GM18511 (cell line): Measurements from ENCODE around the gene KIR2DL4.
"Not testable (repeated sequence)": the region's sequence is repeated elsewhere in the genome, so short reads cannot be mapped to it uniquely, and the experiment has no call there.

Experiments used
- ATAC-seq: cut with Tn5 transposase; IDR thresholded peaks from one replicate; pipeline ENCODE4 v1.9.1; 2021; ENCODE audit warnings: mild to moderate bottlenecking, moderate library complexity; ENCODE audit not compliant: unreplicated experiment

KIR2DL4 gene

DNA sequence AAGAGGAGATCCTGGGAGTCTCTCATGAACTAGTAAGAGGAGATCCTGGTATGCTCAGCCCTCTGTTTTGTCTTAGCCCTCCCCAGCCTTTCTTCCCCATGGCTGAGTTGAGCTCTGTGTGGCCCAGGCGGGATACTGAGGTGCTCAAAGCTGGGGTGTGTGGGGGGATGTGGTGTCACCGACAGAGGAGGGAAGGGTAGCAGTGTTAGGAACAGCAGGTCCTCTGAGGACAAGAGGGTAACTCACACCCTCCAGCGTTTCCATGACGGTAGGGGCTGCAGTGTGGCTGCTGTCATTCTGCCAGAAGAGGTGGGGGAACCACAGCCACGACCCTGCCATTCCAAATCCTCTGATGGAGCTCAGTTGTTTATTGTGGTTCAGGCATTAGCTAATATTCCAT, 691 bp downstream of the KIR2DL4 start:
- no peak for ATAC-seq

DNA sequence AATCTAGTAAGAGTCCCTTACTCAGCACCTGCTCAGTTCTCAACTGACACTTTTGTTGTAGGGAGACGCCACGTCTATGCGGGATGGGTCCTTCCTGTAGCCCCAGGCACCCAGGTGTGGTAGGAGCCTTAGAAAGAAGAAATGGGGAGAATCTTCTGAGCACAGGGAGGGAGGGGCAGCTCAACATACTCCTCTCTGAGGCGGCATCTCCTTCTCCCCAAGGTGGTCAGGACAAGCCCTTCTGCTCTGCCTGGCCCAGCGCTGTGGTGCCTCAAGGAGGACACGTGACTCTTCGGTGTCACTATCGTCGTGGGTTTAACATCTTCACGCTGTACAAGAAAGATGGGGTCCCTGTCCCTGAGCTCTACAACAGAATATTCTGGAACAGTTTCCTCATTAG, 1.2 kb downstream of the KIR2DL4 start:
- ATAC-seq: no peak

DNA sequence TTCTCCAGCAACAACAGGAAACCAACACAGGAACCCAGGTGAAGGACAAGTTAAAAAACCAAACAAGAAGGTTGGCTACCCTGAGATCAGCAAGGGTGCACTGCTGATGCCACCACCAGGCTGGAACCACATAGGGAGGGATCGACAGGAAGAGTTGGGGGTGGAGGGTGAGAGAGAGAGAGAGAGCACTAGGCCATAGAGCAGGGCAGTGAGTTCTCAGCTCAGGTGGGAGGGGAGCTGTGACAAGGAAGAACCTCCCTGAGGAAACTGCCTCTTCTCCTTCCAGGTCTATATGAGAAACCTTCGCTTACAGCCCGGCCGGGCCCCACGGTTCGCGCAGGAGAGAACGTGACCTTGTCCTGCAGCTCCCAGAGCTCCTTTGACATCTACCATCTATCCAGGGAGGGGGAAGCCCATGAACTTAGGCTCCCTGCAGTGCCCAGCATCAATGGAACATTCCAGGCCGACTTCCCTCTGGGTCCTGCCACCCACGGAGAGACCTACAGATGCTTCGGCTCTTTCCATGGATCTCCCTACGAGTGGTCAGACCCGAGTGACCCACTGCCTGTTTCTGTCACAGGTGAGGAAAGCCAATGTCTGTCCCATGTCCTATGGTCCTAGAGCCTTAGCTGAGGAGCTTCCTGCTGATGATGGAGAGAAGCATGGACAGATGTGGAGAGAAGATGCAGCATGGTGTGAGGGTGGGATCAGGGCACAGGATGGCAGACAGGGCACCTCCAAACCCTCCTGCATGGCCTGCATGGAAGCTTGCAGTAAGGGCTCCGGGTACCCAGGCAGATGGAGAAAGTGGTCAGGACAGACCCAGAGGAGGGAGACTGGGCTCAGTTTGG, 2.5 kb downstream of the KIR2DL4 start:
- ATAC-seq: no peak

DNA sequence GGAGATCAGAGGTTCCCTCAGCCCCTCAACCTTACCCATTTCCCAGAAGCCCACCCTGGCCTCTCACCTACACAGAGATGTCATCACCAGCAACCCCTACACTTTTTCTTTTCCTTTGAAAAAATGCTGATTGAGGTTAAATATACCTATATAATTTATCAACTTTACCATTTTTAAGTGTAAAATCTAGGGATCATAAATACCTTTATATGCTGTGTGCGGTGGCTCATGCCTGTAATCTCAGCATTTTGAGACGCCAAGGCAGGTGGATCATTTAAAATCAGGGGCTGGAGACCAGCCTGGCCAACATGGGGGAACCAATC, 3.1 kb downstream of the KIR2DL4 start:
- no peak for ATAC-seq

DNA sequence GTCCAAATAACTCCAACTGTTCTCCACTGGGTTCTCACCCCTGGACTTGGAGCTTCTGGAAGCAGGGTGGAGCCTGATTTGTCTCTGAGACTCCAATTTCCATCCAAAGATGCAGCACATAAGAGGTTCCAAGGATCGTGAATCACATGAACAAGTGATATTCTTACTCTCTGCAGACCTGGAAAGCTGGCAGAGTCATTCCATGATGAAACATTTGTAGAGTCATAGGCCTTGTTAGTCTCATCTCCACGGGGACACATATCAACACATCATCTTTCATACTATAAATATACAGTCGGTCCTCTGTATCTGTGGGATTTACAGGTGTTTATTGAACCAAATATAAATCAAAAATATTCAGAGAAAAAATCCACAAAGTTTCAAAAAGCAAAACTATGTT, 11.2 kb downstream of the KIR2DL4 start:
- ATAC-seq: not testable (repeated sequence)

DNA sequence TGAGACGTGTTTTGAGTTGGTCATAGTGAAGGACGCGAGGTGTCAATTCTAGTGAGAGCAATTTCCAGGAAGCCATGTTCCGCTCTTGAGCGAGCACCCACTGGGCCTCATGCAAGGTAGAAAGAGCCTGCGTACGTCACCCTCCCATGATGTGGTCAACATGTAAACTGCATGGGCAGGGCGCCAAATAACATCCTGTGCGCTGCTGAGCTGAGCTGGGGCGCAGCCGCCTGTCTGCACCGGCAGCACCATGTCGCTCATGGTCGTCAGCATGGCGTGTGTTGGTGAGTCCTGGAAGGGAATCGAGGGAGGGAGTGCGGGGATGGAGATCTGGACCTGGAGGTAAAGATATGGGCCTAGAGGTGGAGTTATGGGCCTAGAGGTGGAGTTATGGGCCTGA, 12.8 kb downstream of the KIR2DL4 start, which contains the start of gene KIR3DL1:
KIR3DL1 (plus strand) TSS at position 218 of the 400 bp plus-strand sequence.
- not testable (repeated sequence) for ATAC-seq

DNA sequence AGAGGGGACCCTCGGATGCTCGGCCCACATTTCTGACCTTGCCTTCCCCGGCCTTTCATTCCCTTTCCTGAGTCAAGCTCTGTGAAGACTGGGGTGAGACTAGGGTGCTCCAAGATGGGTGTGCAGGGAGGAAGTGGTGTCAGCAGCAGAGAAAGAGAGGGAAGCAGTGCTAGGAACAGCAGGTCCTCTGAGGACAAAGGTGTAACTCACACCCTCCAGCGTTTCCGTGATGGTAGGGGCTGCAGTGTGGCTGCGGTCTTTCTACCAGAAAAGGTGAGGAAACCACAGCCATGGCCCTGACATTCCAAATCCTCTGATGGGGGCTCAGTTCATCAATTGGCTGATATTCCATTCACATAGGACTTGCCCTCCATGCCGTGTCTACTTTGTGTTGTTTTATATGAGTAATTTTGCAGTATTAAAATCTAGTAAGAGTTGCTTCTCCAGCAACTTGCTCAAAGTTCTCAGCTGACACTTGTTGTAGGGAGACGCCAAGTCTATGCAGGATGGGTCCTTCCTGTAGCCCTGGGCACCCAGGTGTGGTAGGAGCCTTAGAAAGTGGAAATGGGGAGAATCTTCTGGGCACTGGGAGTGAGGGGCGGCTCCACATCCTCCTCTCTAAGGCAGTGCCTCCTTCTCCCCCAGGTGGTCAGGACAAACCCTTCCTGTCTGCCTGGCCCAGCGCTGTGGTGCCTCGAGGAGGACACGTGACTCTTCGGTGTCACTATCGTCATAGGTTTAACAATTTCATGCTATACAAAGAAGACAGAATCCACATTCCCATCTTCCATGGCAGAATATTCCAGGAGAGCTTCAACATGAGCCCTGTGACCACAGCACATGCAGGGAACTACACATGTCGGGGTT, 14.5 kb downstream of the KIR2DL4 start:
- ATAC-seq: no peak

DNA sequence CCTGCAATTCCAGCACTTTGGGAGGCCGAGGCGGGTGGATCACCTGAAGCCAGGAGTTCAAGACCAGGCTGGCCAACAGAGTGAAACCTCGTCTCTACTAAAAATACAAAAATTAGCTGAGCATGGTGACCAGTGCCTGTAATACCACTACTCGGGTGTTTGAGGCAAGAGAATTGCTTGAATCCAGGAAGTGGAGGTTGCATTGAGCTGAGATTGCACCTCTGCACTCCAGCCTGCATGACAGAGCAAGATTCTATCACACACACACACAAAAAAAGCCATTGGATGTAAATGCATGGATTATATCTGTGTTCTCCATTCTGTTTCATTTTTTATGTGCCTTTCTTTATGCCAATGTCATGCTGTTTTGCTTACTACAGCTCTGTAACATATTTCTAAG, 21.0 kb downstream of the KIR2DL4 start:
- not testable (repeated sequence) for ATAC-seq

DNA sequence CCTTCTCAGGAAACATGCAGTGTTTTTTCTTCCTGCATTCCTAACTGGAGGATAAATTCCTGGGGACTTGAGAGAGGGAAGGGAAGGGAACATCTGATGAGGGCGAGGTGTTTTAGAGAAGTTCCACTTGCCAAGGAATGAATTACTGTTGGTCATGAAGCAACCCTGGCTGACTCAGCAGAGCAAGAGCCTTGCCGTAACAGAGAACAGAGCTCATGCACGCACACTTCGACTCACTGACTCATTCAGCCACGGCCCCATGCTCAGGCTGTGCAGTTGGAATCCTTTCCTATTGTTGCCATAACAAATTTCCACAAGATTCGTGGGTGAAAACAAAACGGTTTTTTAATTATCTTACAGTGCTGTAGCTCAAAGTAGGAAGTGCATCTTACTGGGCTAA, 21.9 kb downstream of the KIR2DL4 start:
- ATAC-seq: not testable (repeated sequence)

DNA sequence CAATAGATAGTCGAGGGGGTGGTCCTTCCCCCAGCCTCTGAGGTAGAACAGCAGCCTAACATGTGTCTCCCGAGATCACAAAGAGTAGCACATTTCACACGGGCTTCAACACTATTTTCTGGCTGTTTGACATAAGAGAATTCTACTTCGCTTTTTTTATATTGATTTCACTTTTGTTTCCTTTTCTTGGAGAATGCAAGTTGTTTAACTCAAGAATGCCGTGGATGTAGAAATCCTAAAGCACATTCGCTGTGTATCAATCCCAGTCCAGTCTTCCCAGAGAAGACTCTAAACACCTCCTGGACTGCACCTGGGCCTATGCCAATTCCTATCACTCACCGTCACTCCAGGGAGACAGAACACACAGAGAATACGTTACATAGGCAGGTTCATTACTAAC, 24.7 kb downstream of the KIR2DL4 start:
- ATAC-seq: not testable (repeated sequence)

DNA sequence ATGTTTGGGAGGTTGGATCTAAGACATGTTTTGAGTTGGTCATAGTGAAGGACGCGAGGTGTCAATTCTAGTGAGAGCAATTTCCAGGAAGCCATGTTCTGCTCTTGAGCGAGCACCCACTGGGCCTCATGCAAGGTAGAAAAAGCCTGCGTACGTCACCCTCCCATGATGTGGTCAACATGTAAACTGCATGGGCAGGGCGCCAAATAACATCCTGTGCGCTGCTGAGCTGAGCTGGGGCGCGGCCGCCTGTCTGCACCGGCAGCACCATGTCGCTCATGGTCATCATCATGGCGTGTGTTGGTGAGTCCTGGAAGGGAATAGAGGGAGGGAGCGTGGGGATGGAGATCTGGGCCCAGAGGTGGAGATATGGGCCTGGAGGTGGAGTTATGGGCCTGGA, 29.1 kb downstream of the KIR2DL4 start, which contains the start of gene KIR2DS4:
KIR2DS4 (plus strand) TSS at position 181 of the 400 bp plus-strand sequence.
- not testable (repeated sequence) for ATAC-seq

DNA sequence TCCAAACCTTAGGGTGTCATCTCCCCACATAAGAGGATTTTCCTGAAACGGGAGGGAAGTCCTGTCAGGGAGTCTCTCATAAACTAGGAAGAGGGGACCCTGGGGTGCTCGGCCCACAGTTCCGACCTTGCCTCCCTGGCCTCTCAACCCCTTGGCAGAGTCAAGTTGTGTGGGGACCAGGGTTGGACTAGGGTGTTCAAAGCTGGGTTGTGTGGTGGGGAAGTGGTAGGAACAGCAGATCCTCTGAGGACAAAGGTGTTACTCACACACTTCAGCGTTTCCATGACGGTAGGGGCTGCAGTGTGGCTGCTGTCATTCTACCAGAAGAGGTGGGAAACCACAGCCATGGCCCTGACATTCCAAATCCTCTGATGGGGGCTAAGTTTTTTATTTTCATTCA, 31.7 kb downstream of the KIR2DL4 start:
- not testable (repeated sequence) for ATAC-seq

DNA sequence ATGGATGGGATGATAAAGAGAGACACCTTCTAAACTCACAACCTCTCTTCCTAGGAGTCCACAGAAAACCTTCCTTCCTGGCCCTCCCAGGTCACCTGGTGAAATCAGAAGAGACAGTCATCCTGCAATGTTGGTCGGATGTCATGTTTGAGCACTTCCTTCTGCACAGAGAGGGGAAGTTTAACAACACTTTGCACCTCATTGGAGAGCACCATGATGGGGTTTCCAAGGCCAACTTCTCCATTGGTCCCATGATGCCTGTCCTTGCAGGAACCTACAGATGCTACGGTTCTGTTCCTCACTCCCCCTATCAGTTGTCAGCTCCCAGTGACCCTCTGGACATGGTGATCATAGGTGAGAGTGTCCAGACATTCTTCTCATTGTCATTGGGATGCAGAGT, 34.1 kb downstream of the KIR2DL4 start:
- ATAC-seq: not testable (repeated sequence)

DNA sequence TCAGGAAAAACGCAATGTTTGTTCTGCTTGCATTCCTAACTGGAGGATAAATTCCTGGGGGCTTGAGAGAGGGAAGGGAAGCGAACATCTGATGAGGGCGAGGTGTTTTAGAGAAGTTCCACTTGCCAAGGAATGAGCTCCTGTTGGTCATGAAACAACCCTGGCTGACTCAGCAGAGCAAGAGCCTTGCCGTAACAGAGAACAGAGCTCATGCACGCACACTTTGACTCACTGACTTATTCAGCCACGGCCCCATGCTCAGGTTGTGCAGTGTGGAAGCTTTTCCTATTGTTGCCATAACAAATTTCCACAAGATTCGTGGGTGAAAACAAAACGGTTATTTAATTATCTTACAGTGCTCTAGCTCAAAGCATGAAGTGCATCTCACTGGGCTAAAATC, 39.8 kb downstream of the KIR2DL4 start:
- not testable (repeated sequence) for ATAC-seq

DNA sequence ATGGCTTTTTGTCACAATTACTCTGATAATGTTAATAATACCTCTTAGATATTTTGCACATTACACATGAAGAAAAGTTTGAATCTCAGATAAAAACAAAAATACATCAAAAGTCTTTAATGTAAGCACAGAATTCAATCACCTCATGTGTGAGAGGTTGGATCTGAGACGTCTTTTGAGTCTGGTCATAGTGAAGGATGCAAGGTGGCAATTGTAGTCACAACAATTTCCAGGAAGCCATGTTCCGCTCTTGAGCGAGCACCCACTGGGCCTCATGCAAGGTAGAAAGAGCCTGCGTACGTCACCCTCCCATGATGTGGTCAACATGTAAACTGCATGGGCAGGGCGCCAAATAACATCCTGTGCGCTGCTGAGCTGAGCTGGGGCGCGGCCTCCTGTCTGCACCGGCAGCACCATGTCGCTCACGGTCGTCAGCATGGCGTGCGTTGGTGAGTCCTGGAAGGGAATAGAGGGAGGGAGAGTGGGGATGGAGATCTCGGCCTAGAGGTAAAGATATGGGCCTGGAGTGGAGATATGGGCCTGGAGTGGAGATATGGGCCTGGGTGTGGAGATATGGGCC, 46.7 kb downstream of the KIR2DL4 start, which contains the start of gene KIR3DL2:
KIR3DL2 (plus strand) TSS at position 383 of the 580 bp plus-strand sequence; CDS start at position 416, 33 bp downstream.
- ATAC-seq: not testable (repeated sequence)

DNA sequence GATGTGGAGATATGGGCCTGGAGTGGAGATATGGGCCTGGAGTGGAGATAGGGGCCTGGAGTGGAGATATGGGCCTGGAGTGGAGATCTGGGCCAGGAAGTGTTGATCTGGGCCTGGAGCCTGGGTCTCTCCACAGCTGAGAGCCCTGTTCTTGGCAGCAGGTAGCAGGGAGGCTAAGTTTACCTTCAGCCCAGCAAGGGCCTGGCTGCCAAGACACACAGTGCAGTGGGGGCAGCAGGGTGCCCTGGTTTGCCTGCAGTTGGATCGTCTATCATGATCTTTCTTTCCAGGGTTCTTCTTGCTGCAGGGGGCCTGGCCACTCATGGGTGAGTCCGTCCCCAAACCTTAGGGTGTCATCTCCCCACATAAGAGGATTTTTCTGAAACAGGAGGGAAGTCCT, 47.5 kb downstream of the KIR2DL4 start:
- ATAC-seq: no peak

DNA sequence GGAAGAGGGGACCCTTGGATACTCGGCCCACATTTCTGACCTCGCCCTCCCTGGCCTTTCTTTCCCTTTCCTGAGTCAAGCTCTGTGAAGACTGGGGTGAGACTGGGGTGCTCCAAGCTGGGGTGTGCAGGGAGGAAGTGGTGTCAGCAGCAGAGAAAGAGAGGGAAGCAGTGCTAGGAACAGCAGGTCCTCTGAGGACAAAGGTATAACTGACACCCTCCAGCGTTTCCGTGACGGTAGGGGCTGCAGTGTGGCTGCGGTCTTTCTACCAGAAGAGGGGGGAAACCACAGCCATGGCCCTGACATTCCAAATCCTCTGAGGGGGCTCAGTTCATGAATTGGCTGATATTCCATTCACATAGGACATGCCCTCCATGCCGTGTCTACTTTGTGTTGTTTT, 47.9 kb downstream of the KIR2DL4 start:
- no peak for ATAC-seq

DNA sequence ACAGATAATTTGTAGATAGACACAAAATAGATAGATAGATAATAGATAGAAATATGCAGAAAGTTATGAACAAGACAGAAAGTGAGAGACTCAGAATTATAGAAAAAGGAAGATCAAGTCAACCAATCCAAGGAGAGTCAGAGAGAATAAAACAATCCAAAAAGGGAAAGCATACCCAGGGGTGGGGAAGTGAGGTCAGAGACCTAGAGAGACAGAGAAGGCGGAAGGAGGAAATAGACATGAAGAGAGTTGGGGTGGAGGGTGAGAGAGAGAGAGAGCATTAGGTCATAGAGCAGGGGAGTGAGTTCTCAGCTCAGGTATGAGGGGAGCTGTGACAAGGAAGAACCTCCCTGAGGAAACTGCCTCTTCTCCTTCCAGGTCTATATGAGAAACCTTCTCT, 51.8 kb downstream of the KIR2DL4 start:
- not testable (repeated sequence) for ATAC-seq

DNA sequence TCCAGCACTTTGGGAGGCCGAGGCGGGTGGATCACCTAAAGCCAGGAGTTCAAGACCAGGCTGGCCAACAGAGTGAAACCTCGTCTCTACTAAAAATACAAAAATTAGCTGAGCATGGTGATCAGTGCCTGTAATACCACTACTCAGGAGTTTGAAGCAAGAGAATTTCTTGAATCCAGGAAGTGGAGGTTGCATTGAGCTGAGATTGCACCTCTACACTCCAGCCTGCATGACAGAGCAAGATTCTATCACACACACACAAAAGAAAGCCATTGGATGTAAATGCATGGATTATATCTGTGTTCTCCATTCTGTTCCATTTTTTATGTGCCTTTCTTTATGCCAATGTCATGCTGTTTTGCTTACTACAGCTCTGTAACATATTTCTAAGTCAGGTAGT, 55.1 kb downstream of the KIR2DL4 start:
- not testable (repeated sequence) for ATAC-seq

DNA sequence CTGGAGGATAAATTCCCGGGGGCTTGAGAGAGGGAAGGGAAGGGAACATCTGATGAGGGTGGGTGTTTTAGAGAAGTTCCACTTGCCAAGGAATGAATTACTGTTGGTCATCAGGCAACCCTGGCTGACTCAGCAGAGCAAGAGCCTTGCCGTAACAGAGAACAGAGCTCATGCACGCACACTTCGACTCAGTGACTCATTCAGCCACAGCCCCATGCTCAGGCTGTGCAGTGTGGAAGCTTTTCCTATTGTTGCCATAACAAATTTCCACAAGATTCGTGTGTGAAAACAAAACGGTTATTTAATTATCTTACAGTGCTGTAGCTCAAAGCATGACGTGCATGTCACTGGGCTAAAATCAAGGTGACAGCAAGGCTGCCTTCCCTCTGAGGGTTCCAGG, 56.0 kb downstream of the KIR2DL4 start:
- not testable (repeated sequence) for ATAC-seq

DNA sequence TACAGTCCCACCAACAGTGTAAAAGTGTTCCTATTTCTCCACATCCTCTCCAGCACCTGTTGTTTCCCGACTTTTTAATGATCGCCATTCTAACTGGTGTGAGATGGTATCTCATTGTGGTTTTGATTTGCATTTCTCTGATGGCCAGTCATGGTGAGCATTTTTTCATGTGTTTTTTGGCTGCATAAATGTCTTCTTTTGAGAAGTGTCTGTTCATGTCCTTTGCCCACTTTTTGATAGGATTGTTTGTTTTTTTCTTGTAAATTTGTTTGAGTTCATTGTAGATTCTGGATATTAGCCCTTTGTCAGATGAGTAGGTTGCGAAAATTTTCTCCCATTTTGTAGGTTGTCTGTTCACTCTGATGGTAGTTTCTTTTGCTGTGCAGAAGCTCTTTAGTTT, 60.0 kb downstream of the KIR2DL4 start:
- ATAC-seq: not testable (repeated sequence)
